ENCODE data around the gene FGD6.

The FGD6 gene

GRCh38 chr12:95117178-95117599 is 100.1 kb downstream of the FGD6 start:
- in situ Hi-C loops (cut with MboI; ENCODE audit: low sequenced_read_pairs, unreplicated experiment): loop anchor here (10.0 kb wide), 1 partner anchor 418 kb away; no protein-coding TSS in a partner anchor
- peak; percentile 63 for DNase-seq (ENCODE audit: low spot score)
- TF ChIP-seq CTCF (IDR thresholded peaks at IDR 0.05; ENCODE audit: borderline replicate concordance, control extremely low read depth, extremely low read depth, insufficient read depth, missing control alignments): peak; percentile 54

- peak; percentile 18 for DNase-seq (ENCODE audit: low spot score)
- in situ Hi-C loops (cut with MboI; ENCODE audit: low sequenced_read_pairs, unreplicated experiment): loop anchor here (10.0 kb wide), 1 partner anchor 418 kb away; no protein-coding TSS in a partner anchor
- no peak for TF ChIP-seq CTCF (IDR thresholded peaks at IDR 0.05; ENCODE audit: borderline replicate concordance, control extremely low read depth, extremely low read depth, insufficient read depth, missing control alignments)
Observed at GRCh38 chr12:95116773-95117172, 100.5 kb downstream of the FGD6 start.

- DNase-seq (ENCODE audit: low spot score): no peak
- in situ Hi-C loops (cut with MboI; ENCODE audit: low sequenced_read_pairs, unreplicated experiment): loop anchor here (10.0 kb wide), 1 partner anchor 418 kb away; no protein-coding TSS in a partner anchor
- TF ChIP-seq CTCF (IDR thresholded peaks at IDR 0.05; ENCODE audit: borderline replicate concordance, control extremely low read depth, extremely low read depth, insufficient read depth, missing control alignments): no peak
Observed at GRCh38 chr12:95116341-95116740, 100.9 kb downstream of the FGD6 start.

DNA sequence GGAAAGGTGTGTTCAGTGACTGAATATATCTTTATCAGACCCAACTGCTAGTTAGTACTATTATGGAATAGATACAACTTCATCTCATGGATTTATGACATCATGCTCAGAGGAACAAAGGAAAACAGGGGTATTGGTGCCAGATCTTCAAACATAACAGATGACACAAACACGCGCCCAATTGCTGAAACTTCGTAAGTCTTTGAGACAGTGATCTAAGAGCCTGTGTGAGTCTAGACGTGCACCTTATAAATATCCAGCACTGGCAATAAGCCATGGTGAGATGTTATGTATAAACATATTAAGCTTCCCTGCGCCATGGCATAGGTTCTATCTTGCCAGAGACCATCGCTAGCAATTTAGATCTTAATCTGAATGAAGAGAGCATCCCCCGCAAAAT is 101.6 kb downstream of the FGD6 start:
- in situ Hi-C loops (cut with MboI; ENCODE audit: low sequenced_read_pairs, unreplicated experiment): loop anchor here (10.0 kb wide), 1 partner anchor 419 kb away; no protein-coding TSS in a partner anchor
- TF ChIP-seq CTCF (IDR thresholded peaks at IDR 0.05; ENCODE audit: borderline replicate concordance, control extremely low read depth, extremely low read depth, insufficient read depth, missing control alignments): no peak
- DNase-seq (ENCODE audit: low spot score): no peak

DNA sequence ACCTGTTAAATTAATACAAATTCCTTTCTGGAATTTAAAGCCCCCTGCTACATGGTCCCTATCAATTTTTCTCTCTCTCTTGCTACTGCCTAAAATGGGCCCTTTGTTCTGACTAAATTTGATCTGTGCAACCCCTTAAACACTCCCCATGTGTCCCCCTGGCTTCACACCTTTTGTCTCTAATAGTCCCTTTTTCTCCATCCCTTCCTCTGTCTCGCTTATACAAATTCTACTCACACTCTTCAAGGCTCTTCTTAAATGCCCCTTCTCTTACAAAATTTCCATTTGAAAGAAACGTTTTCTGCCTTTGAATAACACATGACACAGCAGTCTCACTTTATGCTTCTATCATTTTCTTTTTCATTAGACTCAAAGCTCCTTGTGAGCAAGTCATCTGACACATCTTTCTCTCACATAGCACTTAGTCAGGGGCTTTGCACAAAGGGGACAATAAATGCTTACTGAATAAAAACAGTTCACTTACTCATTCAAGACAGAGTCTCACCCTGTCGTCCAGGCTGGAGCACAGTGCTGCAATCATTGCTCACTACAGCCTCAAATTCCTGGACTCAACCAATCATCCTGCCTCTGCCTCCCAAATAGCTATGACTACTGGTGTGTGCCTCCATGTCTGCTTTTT is 102.4 kb downstream of the FGD6 start:
- no peak for TF ChIP-seq CTCF (IDR thresholded peaks at IDR 0.05; ENCODE audit: borderline replicate concordance, control extremely low read depth, extremely low read depth, insufficient read depth, missing control alignments)
- DNase-seq (ENCODE audit: low spot score): no peak
- in situ Hi-C loops (cut with MboI; ENCODE audit: low sequenced_read_pairs, unreplicated experiment): loop anchor here (10.0 kb wide), 1 partner anchor 420 kb away; no protein-coding TSS in a partner anchor

DNA sequence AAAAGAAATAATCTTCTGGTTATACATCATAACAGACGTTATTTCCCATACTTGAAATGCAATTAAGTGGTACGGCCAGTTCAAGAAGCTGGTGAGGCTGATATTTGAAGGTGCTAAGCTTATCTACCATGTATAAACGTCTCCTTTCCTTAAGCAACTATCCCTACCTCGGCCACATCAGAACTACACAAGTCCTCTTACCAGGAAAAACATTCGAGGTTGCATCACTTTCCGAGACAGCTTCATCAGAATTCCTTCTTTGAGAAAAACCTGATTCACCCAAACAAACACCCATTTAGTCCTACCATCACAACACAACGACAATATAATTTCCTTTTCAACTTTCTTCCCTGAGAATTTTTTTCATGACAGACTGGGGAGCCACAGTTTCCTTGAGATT is 109.9 kb downstream of the FGD6 start:
- in situ Hi-C loops (cut with MboI; ENCODE audit: low sequenced_read_pairs, unreplicated experiment): no loop called here
- DNase-seq (ENCODE audit: low spot score): no peak
- no peak for TF ChIP-seq CTCF (IDR thresholded peaks at IDR 0.05; ENCODE audit: borderline replicate concordance, control extremely low read depth, extremely low read depth, insufficient read depth, missing control alignments)
